ENCODE results near the gene TMEM247.

- TF ChIP-seq CTCF (IDR thresholded peaks at IDR 0.05): no peak
- no peak for TF ChIP-seq POLR2A (IDR thresholded peaks at IDR 0.05)
Observed at GRCh38 chr2:46462936-46463335, 16.4 kb upstream of the TMEM247 start.

Measured in adrenal gland (tissue), 5 donors.